Endothelial cell (in vitro differentiated cells): ENCODE results near the gene EEF1A2. TPM values are rescaled to one million over a fixed set of nuclear protein-coding genes. Genes with fewer than 3 reads are reported as not detected.

Experiments used
- DNase-seq: peaks from one replicate; pipeline ENCODE4 v3.0.0; 2021; ENCODE audit warnings: low spot score
- H3K27ac Mint-ChIP-seq: one replicate; pipeline ENCODE4 v1.8.0; 2021; ENCODE audit warnings: mixed read lengths, inconsistent platforms; ENCODE audit not compliant: unreplicated experiment
- H3K27me3 Mint-ChIP-seq: one replicate; pipeline ENCODE4 v1.8.0; 2021; ENCODE audit warnings: mild to moderate bottlenecking, moderate library complexity, mixed read lengths, inconsistent platforms; ENCODE audit not compliant: unreplicated experiment
- H3K36me3 Mint-ChIP-seq: one replicate; pipeline ENCODE4 v1.8.0; 2021; ENCODE audit warnings: mild to moderate bottlenecking, low read depth, mixed read lengths, inconsistent platforms; ENCODE audit not compliant: unreplicated experiment
- H3K4me1 Mint-ChIP-seq: one replicate; pipeline ENCODE4 v1.8.0; 2021; ENCODE audit warnings: mild to moderate bottlenecking, mixed read lengths, inconsistent platforms; ENCODE audit not compliant: unreplicated experiment
- H3K4me3 Mint-ChIP-seq: one replicate; pipeline ENCODE4 v1.8.0; 2021; ENCODE audit warnings: mild to moderate bottlenecking, mixed read lengths, inconsistent platforms; ENCODE audit not compliant: unreplicated experiment
- H3K9me3 Mint-ChIP-seq: one replicate; pipeline ENCODE4 v1.8.0; 2021; ENCODE audit warnings: mixed read lengths, inconsistent platforms; ENCODE audit not compliant: unreplicated experiment
- total RNA-seq: library from RNA; stranded (reverse); fragmentation: NEBNext Ultra II Directional; extraction: Animal tissue kit (Norgen Biotek cat#: 25700); gene quantifications from one replicate; pipeline ENCODE4 v1.2.1, GENCODE V29; 2021; ENCODE audit not compliant: unreplicated experiment
- TF ChIP-seq, protein P1 (sequence below): fragments of 200-600 bp; sonication (generic); IDR thresholded peaks from one replicate; pipeline ENCODE4 v1.5.0; 2021; ENCODE audit warnings: antibody characterized with exemption; ENCODE audit not compliant: unreplicated experiment

Gene EEF1A2
- total RNA-seq, 1 donor from 2014 or later, result 0.31 TPM

DNA sequence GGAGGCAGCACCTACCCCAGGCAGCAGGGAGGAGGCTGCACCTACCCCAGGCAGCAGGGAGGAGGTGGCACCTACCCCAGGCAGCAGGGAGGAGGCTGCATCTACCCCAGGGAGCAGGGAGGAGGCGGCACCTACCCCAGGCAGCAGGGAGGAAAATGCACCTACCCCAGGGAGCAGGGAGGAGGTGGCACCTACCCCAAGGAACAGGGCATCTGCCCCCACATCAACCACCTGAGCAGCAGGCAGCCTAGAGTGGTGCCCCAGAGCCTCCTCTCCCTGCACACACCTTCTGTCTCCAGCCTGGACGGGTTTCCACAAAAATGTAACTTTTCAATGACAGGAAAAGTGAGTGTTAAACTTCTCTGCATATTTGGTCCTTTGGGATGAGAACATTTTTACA, 36.6 kb downstream of the EEF1A2 start:
- H3K27me3 Mint-ChIP-seq, result peaks cover 8% of the 10 kb centered on the region

DNA sequence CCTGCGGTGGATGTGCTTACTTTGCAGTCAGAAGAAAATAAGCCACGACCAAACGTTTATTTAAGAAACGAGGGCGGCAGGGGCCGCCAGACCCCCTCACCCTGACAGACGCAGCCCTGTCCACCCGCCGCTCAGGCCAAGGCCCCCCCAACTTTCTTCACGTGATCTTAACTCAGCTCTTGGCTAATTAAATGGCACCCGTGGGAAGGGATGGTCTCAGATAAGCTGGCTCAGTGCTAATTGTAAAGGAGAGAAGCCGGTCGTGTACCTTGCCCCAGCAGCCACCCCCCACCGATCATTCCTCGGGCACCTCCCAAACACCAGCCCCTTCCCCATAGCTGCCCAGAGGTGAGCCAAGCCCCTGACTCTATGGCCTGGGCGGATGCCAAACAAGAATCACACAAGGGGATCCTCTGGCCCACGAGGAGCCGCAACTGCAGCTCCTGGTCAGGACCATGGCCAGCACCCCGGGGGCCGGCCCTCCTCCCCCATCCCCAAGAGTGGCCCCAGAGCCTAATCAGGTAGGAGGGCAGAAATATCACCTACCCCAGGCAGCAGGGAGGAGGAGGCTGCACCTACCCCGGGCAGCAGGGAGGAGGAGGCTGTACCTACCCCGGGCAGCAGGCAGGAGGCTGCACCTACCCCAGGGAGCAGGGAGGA, 37.6 kb downstream of the EEF1A2 start:
- H3K4me3 Mint-ChIP-seq, result no peak overlapping the region
- no peak overlapping the region for H3K27ac Mint-ChIP-seq
- TF ChIP-seq, protein P1, sequence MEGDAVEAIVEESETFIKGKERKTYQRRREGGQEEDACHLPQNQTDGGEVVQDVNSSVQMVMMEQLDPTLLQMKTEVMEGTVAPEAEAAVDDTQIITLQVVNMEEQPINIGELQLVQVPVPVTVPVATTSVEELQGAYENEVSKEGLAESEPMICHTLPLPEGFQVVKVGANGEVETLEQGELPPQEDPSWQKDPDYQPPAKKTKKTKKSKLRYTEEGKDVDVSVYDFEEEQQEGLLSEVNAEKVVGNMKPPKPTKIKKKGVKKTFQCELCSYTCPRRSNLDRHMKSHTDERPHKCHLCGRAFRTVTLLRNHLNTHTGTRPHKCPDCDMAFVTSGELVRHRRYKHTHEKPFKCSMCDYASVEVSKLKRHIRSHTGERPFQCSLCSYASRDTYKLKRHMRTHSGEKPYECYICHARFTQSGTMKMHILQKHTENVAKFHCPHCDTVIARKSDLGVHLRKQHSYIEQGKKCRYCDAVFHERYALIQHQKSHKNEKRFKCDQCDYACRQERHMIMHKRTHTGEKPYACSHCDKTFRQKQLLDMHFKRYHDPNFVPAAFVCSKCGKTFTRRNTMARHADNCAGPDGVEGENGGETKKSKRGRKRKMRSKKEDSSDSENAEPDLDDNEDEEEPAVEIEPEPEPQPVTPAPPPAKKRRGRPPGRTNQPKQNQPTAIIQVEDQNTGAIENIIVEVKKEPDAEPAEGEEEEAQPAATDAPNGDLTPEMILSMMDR, result no peak
- no peaks in the 10 kb centered on the region for H3K4me1 Mint-ChIP-seq
- H3K36me3 Mint-ChIP-seq, result no peaks in the 10 kb centered on the region
- H3K9me3 Mint-ChIP-seq, result no peaks in the 10 kb centered on the region
- peaks cover 8% of the 10 kb centered on the region for H3K27me3 Mint-ChIP-seq
- DNase-seq, result peak; percentile 60

More for the DNA sequence above, 36.6 kb downstream of the EEF1A2 start:
- Mint-ChIP-seq H3K4me1 (no peaks in the 10 kb centered on the region), H3K4me3 (no peak overlapping the region), H3K27ac (no peak overlapping the region), H3K9me3 (no peaks in the 10 kb centered on the region), H3K36me3 (no peaks in the 10 kb centered on the region)
- TF ChIP-seq, protein P1, result no peak
- no peak for DNase-seq

DNA sequence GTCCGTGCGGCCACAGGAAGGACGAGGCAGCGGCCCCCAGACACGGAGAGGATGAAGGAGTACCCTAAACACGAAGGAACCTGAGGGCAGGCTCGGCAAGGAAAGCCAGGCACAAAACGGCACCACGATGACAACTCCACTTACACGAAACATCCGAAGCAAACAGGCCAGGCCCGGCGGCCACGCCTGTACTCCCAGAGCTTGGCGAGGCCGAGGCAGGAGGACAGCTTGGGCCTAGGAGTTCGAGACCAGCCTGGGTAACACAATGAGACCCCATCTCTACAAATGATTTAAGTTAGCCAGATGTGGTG, 39.9 kb downstream of the EEF1A2 start:
- Mint-ChIP-seq H3K36me3 (no peaks in the 10 kb centered on the region), H3K27ac (no peak overlapping the region), H3K4me1 (no peaks in the 10 kb centered on the region), H3K9me3 (no peaks in the 10 kb centered on the region), H3K4me3 (no peak overlapping the region), H3K27me3 (peaks cover 10% of the 10 kb centered on the region)
- no peak for DNase-seq
- TF ChIP-seq, protein P1, result no peak

DNA sequence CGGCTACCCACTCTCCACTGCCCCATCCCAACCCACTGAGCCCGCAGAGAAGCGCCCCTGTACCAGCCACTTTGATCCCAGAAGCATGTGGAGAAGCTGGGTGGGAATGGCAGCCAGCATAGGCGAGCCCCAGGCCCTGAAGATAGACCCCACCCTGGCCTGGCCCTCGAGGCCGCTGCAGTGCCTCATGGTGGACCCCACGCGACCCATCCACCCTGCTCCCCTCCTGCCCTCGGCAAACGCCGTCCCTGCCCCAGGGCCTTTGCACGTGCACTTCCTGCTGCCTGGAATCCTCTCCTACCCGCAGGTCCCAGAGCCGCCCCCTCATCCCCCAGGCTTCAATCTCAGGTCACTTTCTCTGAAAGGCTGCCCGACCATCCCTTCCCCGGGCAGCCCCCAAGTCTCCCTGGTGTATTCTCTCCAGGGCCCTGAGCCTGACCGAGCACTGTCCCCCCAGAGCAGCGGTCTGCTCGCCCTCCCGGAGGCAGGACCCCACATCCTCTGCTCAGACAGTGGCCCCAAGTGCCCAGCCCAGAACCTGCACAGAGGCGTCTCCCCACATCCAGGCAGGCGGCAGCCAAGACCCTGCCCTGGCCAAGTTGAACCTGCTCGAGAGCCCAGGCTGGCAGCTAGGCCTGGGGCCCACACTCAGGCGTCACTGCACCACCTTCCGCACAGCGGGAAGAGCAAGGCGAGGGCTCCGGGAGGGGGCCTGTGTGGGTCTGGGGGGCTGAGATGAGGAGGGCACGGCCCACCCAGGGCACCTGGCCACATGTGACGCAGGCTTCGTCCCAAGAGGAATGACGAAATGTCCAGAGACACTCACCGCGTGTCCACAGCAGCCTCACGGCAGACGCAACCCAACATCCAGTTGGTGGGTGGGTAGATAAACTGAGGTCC, 40.5 kb downstream of the EEF1A2 start:
- TF ChIP-seq, protein P1, result no peak
- no peaks in the 10 kb centered on the region for H3K36me3 Mint-ChIP-seq
- H3K9me3 Mint-ChIP-seq, result no peaks in the 10 kb centered on the region
- peaks cover 10% of the 10 kb centered on the region for H3K27me3 Mint-ChIP-seq
- no peak overlapping the region for H3K27ac Mint-ChIP-seq
- H3K4me1 Mint-ChIP-seq, result no peaks in the 10 kb centered on the region
- no peak overlapping the region for H3K4me3 Mint-ChIP-seq
- no peak for DNase-seq

DNA sequence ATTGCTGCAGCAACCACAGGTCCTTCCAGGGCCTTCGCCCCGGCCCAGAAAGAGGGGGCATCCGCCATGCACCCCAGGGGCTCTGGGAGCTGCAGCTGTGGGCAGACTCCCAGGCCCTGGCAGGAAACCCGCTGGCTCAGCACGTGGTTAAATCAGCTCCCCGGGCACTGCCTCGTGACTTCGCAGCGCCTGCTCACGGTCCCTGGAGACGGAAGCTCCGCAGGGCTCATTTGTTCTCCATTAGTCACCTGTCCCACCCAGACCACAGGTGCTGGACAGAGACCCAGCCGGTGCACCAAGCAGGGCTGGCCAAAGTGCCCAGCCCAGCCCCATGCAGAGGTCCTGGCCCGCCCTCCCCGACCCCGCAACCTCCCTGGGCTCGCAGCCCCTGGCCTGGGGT, 41.1 kb downstream of the EEF1A2 start:
- Mint-ChIP-seq H3K27me3 (peaks cover 10% of the 10 kb centered on the region), H3K9me3 (no peaks in the 10 kb centered on the region), H3K4me3 (no peak overlapping the region), H3K27ac (no peak overlapping the region), H3K4me1 (no peaks in the 10 kb centered on the region), H3K36me3 (no peaks in the 10 kb centered on the region)
- TF ChIP-seq, protein P1, result no peak
- DNase-seq, result no peak
